Keratinocyte (primary cell): ENCODE measurements around the gene GYPB.
"Not testable (repeated sequence)": the region's sequence is repeated elsewhere in the genome, so short reads cannot be mapped to it uniquely, and the experiment has no call there.

Experiments
- CTCF ChIP-seq, 3 experiments: IDR thresholded peaks in 1 of 3; conservative IDR thresholded peaks in 1 of 3; optimal IDR thresholded peaks in 1 of 3; 2 replicates in 2 of 3; 3 replicates in 1 of 3; pipeline versions ENCODE3 to v1.5.1; 2011; ENCODE audit warnings: low read length in 3 of 3, mild to moderate bottlenecking in 3 of 3, moderate library complexity in 2 of 3, control low read depth in 1 of 3, inconsistent platforms in 1 of 3; ENCODE audit not compliant: insufficient read depth in 2 of 3; ENCODE audit errors: extremely low read depth in 1 of 3
- EZH2 ChIP-seq: IDR thresholded peaks from one replicate; pipeline ENCODE4 v1.6.1; 2012; ENCODE audit warnings: inconsistent platforms, mild to moderate bottlenecking, low read length, moderate library complexity

GRCh38 chr4:143974021-143974420 lies 45.2 kb downstream of the GYPB start:
- not testable (repeated sequence) for TF ChIP-seq CTCF (optimal IDR thresholded peaks at IDR 0.05 in 1 of 3, IDR thresholded peaks at IDR 0.05 in 1 of 3, conservative IDR thresholded peaks at IDR 0.05 in 1 of 3; ENCODE audit: extremely low read depth in 1 of 3, insufficient read depth in 2 of 3, low read length in 3 of 3); EZH2
